ENCODE data around the gene TRAPPC2L. TPM values are rescaled to one million over a fixed set of nuclear protein-coding genes. Genes with fewer than 3 reads are reported as not detected.
"Not testable (repeated sequence)": the region's sequence is repeated elsewhere in the genome, so short reads cannot be mapped to it uniquely, and the experiment has no call there.

Gene TRAPPC2L
- total and polyA plus RNA-seq, 10 of the 15 experiments (the other 5 are each of a cell fraction or from before 2014, with no cell fraction given): 56.3 to 363 (median 118) TPM

DNA sequence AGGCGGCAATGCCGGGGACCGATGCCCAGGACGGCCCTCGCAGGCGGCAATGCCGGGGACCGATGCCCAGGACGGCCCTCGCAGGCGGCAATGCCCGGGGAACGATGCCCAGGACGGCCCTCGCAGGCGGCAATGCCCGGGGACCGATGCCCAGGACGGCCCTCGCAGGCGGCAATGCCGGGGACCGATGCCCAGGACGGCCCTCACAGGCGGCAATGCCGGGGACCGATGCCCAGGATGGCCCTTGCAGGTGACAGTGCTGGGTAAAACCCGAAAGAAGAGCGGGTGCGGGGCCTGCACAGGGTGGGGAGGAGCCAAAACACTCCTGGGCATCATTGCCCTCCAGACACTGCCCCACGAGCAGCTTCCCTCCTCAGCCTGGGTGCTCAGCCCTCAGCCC, 33.3 kb upstream of the TRAPPC2L start:
- BruUV-seq (replicated peaks); H3K4me3 ChIP-seq; ATAC-seq; H3K4me2 ChIP-seq (ENCODE audit: control insufficient read depth, insufficient read depth); H3K27ac ChIP-seq (ENCODE audit: control insufficient read depth, insufficient read depth); RAD21 ChIA-PET (ENCODE audit: unreplicated experiment); CTCF ChIA-PET; DNase-seq (ENCODE audit: low read depth, low spot score); H2AFZ ChIP-seq (ENCODE audit: control insufficient read depth, low read depth, low read length); POLR2A ChIA-PET; SMC1A ChIA-PET (ENCODE audit: uncharacterized antibody, unreplicated experiment); H3K79me2 ChIP-seq (ENCODE audit: control insufficient read depth, insufficient read depth, low read length); FAIRE-seq; H3K27me3 ChIP-seq (replicated peaks in 1 of 2; ENCODE audit: control insufficient read depth in 2 of 2, insufficient read depth in 2 of 2, low read length in 1 of 2); H3K9me3 ChIP-seq (replicated peaks; ENCODE audit: control insufficient read depth, insufficient read depth, low read length); H3K36me3 ChIP-seq (ENCODE audit: control insufficient read depth in 2 of 2, insufficient read depth in 2 of 2, low read length in 1 of 2); intact Hi-C loops (cut with micrococcal nuclease; ENCODE audit: unreplicated experiment); H3K4me1 ChIP-seq (ENCODE audit: control insufficient read depth, insufficient read depth, low read length); H4K20me1 ChIP-seq (ENCODE audit: control insufficient read depth, insufficient read depth); H3K9ac ChIP-seq (ENCODE audit: control insufficient read depth, insufficient read depth, low read length): not testable (repeated sequence)
- in situ Hi-C loops (cut with MboI): loop anchor here (5.0 kb wide), 1 partner anchor 344 kb away; no protein-coding TSS in a partner anchor
- WGBS (ENCODE audit: insufficient coverage, insufficient replicate concordance, low lambda C conversion rate, missing lambda C conversion rate): 87% methylated on average over 16 of the region's 31 CpGs

DNA sequence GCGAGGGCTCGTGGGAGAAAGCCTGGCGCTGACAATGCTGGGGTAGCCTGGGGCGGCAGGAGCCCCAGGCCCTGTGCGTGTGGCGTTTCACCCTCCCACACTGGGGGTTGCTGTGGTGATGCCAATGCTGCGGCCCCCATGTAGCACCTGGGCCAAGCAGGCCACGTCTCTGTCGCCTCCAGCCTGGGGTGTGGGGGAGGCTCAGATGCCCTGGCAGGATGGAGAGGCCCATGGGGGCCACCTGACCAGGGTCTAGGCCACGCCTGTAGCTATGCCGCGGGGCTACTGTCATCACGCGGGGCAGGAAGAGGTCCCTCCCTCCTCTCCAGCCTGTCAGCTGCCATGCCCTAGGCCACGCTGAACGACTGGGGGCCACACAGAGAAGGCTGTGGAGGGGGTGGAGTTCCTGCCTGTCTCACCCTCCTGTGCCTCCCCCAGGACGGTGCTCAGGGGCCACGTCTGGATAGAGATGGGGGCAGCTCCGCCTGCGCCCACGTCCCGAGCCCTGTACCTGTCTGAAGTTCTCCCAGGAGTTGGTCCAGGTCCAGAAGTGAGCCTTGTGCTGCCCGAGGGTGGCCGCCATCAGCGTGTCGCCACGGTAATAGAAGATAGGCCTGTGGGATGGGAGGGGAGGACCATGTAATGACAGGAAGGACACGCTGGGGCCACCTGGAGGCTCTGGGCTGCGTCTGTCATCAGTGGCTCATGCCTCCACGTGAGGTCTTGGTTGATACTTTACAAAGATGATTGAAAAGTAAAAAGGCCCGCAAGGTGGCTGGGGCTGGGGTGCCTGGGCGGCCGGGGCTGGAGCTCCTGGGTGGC, 32.5 kb upstream of the TRAPPC2L start:
- POLR2A ChIA-PET: no interaction called here
- Histone ChIP-seq H3K4me2 (ENCODE audit: control insufficient read depth, insufficient read depth) (no peak overlapping the region), H3K36me3 (ENCODE audit: control insufficient read depth in 2 of 2, insufficient read depth in 2 of 2, low read length in 1 of 2) (no peaks in the 10 kb centered on the region), H3K79me2 (ENCODE audit: control insufficient read depth, insufficient read depth, low read length) (no peaks in the 10 kb centered on the region), H2AFZ (ENCODE audit: control insufficient read depth, low read depth, low read length) (no peak overlapping the region), H3K9me3 (replicated peaks; ENCODE audit: control insufficient read depth, insufficient read depth, low read length) (no peaks in the 10 kb centered on the region), H3K4me3 (no peak overlapping the region), H3K9ac (ENCODE audit: control insufficient read depth, insufficient read depth, low read length) (no peak overlapping the region), H3K27me3 (replicated peaks in 1 of 2; ENCODE audit: control insufficient read depth in 2 of 2, insufficient read depth in 2 of 2, low read length in 1 of 2) (no peaks in the 10 kb centered on the region), H3K4me1 (ENCODE audit: control insufficient read depth, insufficient read depth, low read length) (no peaks in the 10 kb centered on the region), H4K20me1 (ENCODE audit: control insufficient read depth, insufficient read depth) (no peaks in the 10 kb centered on the region), H3K27ac (ENCODE audit: control insufficient read depth, insufficient read depth) (no peak overlapping the region)
- FAIRE-seq (no peak), DNase-seq (ENCODE audit: low read depth, low spot score) (no peak), ATAC-seq (peak; percentile 12; the same call in 1 of the 3 replicates)
- CTCF ChIA-PET: no interaction called here
- intact Hi-C loops (cut with micrococcal nuclease; ENCODE audit: unreplicated experiment) (no loop called here), in situ Hi-C loops (cut with MboI) (loop anchor here (5.0 kb wide), 1 partner anchor 343 kb away; no protein-coding TSS in a partner anchor)
- RAD21 ChIA-PET (ENCODE audit: unreplicated experiment): no interaction called here
- WGBS (ENCODE audit: insufficient coverage, insufficient replicate concordance, low lambda C conversion rate, missing lambda C conversion rate): 78% methylated on average over 32 of the region's 33 CpGs
- SMC1A ChIA-PET (ENCODE audit: uncharacterized antibody, unreplicated experiment): no interaction called here
- BruUV-seq (replicated peaks): no TSS peak
- TF ChIP-seq WRNIP1 (IDR thresholded peaks at IDR 0.05; ENCODE audit: borderline replicate concordance, low read depth, low read length) (no peak), RUNX3 (IDR thresholded peaks at IDR 0.05; ENCODE audit: low read length) (no peak), ETV6 (conservative IDR thresholded peaks at IDR 0.05 in 1 of 2, IDR thresholded peaks at IDR 0.05 in 1 of 2; ENCODE audit: borderline replicate concordance in 1 of 2, low read depth in 1 of 2) (no peak), KAT2A (conservative IDR thresholded peaks at IDR 0.05; ENCODE audit: control insufficient read depth, low read depth, low read length) (no peak), RB1 (IDR thresholded peaks at IDR 0.05; ENCODE audit: borderline replicate concordance) (no peak), PML (IDR thresholded peaks at IDR 0.05; ENCODE audit: low read length) (no peak)
- TF ChIP-seq, protein P1, sequence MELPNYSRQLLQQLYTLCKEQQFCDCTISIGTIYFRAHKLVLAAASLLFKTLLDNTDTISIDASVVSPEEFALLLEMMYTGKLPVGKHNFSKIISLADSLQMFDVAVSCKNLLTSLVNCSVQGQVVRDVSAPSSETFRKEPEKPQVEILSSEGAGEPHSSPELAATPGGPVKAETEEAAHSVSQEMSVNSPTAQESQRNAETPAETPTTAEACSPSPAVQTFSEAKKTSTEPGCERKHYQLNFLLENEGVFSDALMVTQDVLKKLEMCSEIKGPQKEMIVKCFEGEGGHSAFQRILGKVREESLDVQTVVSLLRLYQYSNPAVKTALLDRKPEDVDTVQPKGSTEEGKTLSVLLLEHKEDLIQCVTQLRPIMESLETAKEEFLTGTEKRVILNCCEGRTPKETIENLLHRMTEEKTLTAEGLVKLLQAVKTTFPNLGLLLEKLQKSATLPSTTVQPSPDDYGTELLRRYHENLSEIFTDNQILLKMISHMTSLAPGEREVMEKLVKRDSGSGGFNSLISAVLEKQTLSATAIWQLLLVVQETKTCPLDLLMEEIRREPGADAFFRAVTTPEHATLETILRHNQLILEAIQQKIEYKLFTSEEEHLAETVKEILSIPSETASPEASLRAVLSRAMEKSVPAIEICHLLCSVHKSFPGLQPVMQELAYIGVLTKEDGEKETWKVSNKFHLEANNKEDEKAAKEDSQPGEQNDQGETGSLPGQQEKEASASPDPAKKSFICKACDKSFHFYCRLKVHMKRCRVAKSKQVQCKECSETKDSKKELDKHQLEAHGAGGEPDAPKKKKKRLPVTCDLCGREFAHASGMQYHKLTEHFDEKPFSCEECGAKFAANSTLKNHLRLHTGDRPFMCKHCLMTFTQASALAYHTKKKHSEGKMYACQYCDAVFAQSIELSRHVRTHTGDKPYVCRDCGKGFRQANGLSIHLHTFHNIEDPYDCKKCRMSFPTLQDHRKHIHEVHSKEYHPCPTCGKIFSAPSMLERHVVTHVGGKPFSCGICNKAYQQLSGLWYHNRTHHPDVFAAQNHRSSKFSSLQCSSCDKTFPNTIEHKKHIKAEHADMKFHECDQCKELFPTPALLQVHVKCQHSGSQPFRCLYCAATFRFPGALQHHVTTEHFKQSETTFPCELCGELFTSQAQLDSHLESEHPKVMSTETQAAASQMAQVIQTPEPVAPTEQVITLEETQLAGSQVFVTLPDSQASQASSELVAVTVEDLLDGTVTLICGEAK (IDR thresholded peaks at IDR 0.05; ENCODE audit: borderline replicate concordance): no peak
- TF ChIP-seq, protein P2, sequence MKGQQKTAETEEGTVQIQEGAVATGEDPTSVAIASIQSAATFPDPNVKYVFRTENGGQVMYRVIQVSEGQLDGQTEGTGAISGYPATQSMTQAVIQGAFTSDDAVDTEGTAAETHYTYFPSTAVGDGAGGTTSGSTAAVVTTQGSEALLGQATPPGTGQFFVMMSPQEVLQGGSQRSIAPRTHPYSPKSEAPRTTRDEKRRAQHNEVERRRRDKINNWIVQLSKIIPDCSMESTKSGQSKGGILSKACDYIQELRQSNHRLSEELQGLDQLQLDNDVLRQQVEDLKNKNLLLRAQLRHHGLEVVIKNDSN (IDR thresholded peaks at IDR 0.05; ENCODE audit: borderline replicate concordance, extremely low read length, insufficient read depth, low read depth, low read length): no peak

Data from GM12878 (cell line).